Activated naive CD8-positive, alpha-beta T cell treated with anti-CD3 and anti-CD28 coated beads, Interleukin-2, amount 50 U/mL, for 24 hours (primary cell): ENCODE measurements around the gene SLC25A33.

Experiments
- ATAC-seq: fragments of 150-1000 bp; cut with Tn5 transposase; one replicate; pipeline ENCODE4 v1.10.0; 2021
- DNase-seq: peaks from one replicate; pipeline ENCODE4 v3.0.0; 2021
- H3K27ac Mint-ChIP-seq: one replicate; pipeline ENCODE4 v1.8.0; 2021; ENCODE audit warnings: mild to moderate bottlenecking, mixed read lengths
- H3K27me3 Mint-ChIP-seq: one replicate; pipeline ENCODE4 v1.8.0; 2021; ENCODE audit warnings: mixed read lengths
- H3K36me3 Mint-ChIP-seq: one replicate; pipeline ENCODE4 v1.8.0; 2021; ENCODE audit warnings: low read depth, mixed read lengths
- H3K4me1 Mint-ChIP-seq: one replicate; pipeline ENCODE4 v1.8.0; 2021; ENCODE audit warnings: mixed read lengths
- H3K4me3 Mint-ChIP-seq: one replicate; pipeline ENCODE4 v1.8.0; 2021; ENCODE audit warnings: mild to moderate bottlenecking, moderate library complexity, mixed read lengths
- H3K9me3 Mint-ChIP-seq: one replicate; pipeline ENCODE4 v1.8.0; 2021; ENCODE audit warnings: mixed read lengths

Gene SLC25A33

GRCh38 chr1:9520411-9520810, 18.9 kb upstream of the SLC25A33 start:
- no peaks in the 10 kb centered on the region for H3K36me3 Mint-ChIP-seq
- H3K4me1 Mint-ChIP-seq: no peaks in the 10 kb centered on the region
- H3K27ac Mint-ChIP-seq: no peak overlapping the region
- DNase-seq (no peak), ATAC-seq (no peak)
- H3K27me3 Mint-ChIP-seq: no peaks in the 10 kb centered on the region
- no peaks in the 10 kb centered on the region for H3K9me3 Mint-ChIP-seq
- H3K4me3 Mint-ChIP-seq: no peak overlapping the region

GRCh38 chr1:9529190-9529589, 10.1 kb upstream of the SLC25A33 start:
- Mint-ChIP-seq H3K27ac (no peak overlapping the region), H3K36me3 (no peaks in the 10 kb centered on the region), H3K4me3 (no peak overlapping the region), H3K27me3 (no peaks in the 10 kb centered on the region), H3K4me1 (no peaks in the 10 kb centered on the region), H3K9me3 (no peaks in the 10 kb centered on the region)
- peak; percentile 33 for ATAC-seq
- no peak for DNase-seq

GRCh38 chr1:9530320-9530719, 8.9 kb upstream of the SLC25A33 start:
- DNase-seq (no peak), ATAC-seq (no peak)
- Mint-ChIP-seq H3K4me1 (no peaks in the 10 kb centered on the region), H3K9me3 (no peaks in the 10 kb centered on the region), H3K36me3 (no peaks in the 10 kb centered on the region), H3K27ac (no peak overlapping the region), H3K4me3 (no peak overlapping the region), H3K27me3 (no peaks in the 10 kb centered on the region)

- DNase-seq: no peak
- ATAC-seq: no peak
- no peak overlapping the region for H3K27ac Mint-ChIP-seq
- no peaks in the 10 kb centered on the region for H3K36me3 Mint-ChIP-seq
- no peaks in the 10 kb centered on the region for H3K9me3 Mint-ChIP-seq
- no peaks in the 10 kb centered on the region for H3K27me3 Mint-ChIP-seq
- no peak overlapping the region for H3K4me3 Mint-ChIP-seq
- peaks cover 14% of the 10 kb centered on the region for H3K4me1 Mint-ChIP-seq
Observed at GRCh38 chr1:9534953-9535352, 4.3 kb upstream of the SLC25A33 start.

- Mint-ChIP-seq H3K27ac (no peak overlapping the region), H3K9me3 (no peaks in the 10 kb centered on the region), H3K4me1 (peaks cover 26% of the 10 kb centered on the region), H3K4me3 (no peak overlapping the region), H3K36me3 (peaks cover 2% of the 10 kb centered on the region), H3K27me3 (no peaks in the 10 kb centered on the region)
- no peak for DNase-seq
- ATAC-seq: no peak
Observed at GRCh38 chr1:9536301-9536700, 3.0 kb upstream of the SLC25A33 start.

- H3K36me3 Mint-ChIP-seq: peaks cover 12% of the 10 kb centered on the region
- no peaks in the 10 kb centered on the region for H3K27me3 Mint-ChIP-seq
- DNase-seq: no peak
- peak overlapping the region; percentile 76 for H3K27ac Mint-ChIP-seq
- no peak for ATAC-seq
- H3K4me3 Mint-ChIP-seq: no peak overlapping the region
- no peaks in the 10 kb centered on the region for H3K9me3 Mint-ChIP-seq
- H3K4me1 Mint-ChIP-seq: peaks cover 37% of the 10 kb centered on the region
Observed at GRCh38 chr1:9537863-9538668, 1.2 kb upstream of the SLC25A33 start.

- peak overlapping the region; percentile 54 for H3K4me3 Mint-ChIP-seq
- DNase-seq: peak; percentile 24
- H3K4me1 Mint-ChIP-seq: peaks cover 37% of the 10 kb centered on the region
- H3K27me3 Mint-ChIP-seq: no peaks in the 10 kb centered on the region
- no peak for ATAC-seq
- no peaks in the 10 kb centered on the region for H3K9me3 Mint-ChIP-seq
- peak overlapping the region; percentile 76 for H3K27ac Mint-ChIP-seq
- H3K36me3 Mint-ChIP-seq: peaks cover 12% of the 10 kb centered on the region
Observed at GRCh38 chr1:9538669-9539164, 548 bp upstream of the SLC25A33 start.

GRCh38 chr1:9539829-9540550, 725 bp downstream of the SLC25A33 start:
- H3K27me3 Mint-ChIP-seq: no peaks in the 10 kb centered on the region
- DNase-seq (peak; percentile 60), ATAC-seq (peak; percentile 56)
- peak overlapping the region; percentile 84 for H3K27ac Mint-ChIP-seq
- no peaks in the 10 kb centered on the region for H3K9me3 Mint-ChIP-seq
- H3K4me3 Mint-ChIP-seq: peak overlapping the region; percentile 94
- peaks cover 39% of the 10 kb centered on the region for H3K4me1 Mint-ChIP-seq
- peaks cover 14% of the 10 kb centered on the region for H3K36me3 Mint-ChIP-seq

GRCh38 chr1:9542430-9542829, 3.2 kb downstream of the SLC25A33 start:
- Mint-ChIP-seq H3K27me3 (no peaks in the 10 kb centered on the region), H3K36me3 (peaks cover 14% of the 10 kb centered on the region), H3K9me3 (no peaks in the 10 kb centered on the region), H3K27ac (no peak overlapping the region), H3K4me3 (peak overlapping the region; percentile 6), H3K4me1 (peaks cover 44% of the 10 kb centered on the region)
- DNase-seq (no peak), ATAC-seq (no peak)

- Mint-ChIP-seq H3K36me3 (peaks cover 16% of the 10 kb centered on the region), H3K4me3 (no peak overlapping the region), H3K9me3 (no peaks in the 10 kb centered on the region), H3K27ac (no peak overlapping the region), H3K27me3 (no peaks in the 10 kb centered on the region), H3K4me1 (peaks cover 32% of the 10 kb centered on the region)
- DNase-seq (no peak), ATAC-seq (no peak)
Observed at GRCh38 chr1:9544926-9545325, 5.7 kb downstream of the SLC25A33 start.

GRCh38 chr1:9549955-9550546, 10.8 kb downstream of the SLC25A33 start:
- ATAC-seq: no peak
- Mint-ChIP-seq H3K9me3 (no peaks in the 10 kb centered on the region), H3K4me1 (peaks cover 7% of the 10 kb centered on the region)

GRCh38 chr1:9551984-9552383, 12.7 kb downstream of the SLC25A33 start:
- no peak for ATAC-seq
- Mint-ChIP-seq H3K36me3 (peaks cover 31% of the 10 kb centered on the region), H3K27me3 (no peaks in the 10 kb centered on the region), H3K27ac (no peak overlapping the region), H3K4me1 (peaks cover 3% of the 10 kb centered on the region), H3K9me3 (no peaks in the 10 kb centered on the region), H3K4me3 (no peak overlapping the region)
- no peak for DNase-seq

More at GRCh38 chr1:9549955-9550546, 10.8 kb downstream of the SLC25A33 start:
- Mint-ChIP-seq H3K4me3 (no peak overlapping the region), H3K27ac (no peak overlapping the region), H3K36me3 (peaks cover 18% of the 10 kb centered on the region), H3K27me3 (no peaks in the 10 kb centered on the region)
- DNase-seq: no peak

- Mint-ChIP-seq H3K4me3 (no peak overlapping the region), H3K9me3 (no peaks in the 10 kb centered on the region), H3K27ac (no peak overlapping the region), H3K36me3 (peaks cover 43% of the 10 kb centered on the region), H3K4me1 (peaks cover 17% of the 10 kb centered on the region), H3K27me3 (no peaks in the 10 kb centered on the region)
- no peak for ATAC-seq
- no peak for DNase-seq
Observed at GRCh38 chr1:9553736-9554144, 14.5 kb downstream of the SLC25A33 start.

GRCh38 chr1:9555942-9556341, 16.7 kb downstream of the SLC25A33 start:
- ATAC-seq: no peak
- no peak overlapping the region for H3K27ac Mint-ChIP-seq
- no peak overlapping the region for H3K4me3 Mint-ChIP-seq
- no peaks in the 10 kb centered on the region for H3K9me3 Mint-ChIP-seq
- peaks cover 45% of the 10 kb centered on the region for H3K36me3 Mint-ChIP-seq
- H3K27me3 Mint-ChIP-seq: no peaks in the 10 kb centered on the region
- H3K4me1 Mint-ChIP-seq: peaks cover 27% of the 10 kb centered on the region
- no peak for DNase-seq

- Mint-ChIP-seq H3K4me1 (peaks cover 30% of the 10 kb centered on the region), H3K4me3 (no peak overlapping the region), H3K36me3 (peaks cover 45% of the 10 kb centered on the region), H3K27ac (no peak overlapping the region), H3K9me3 (no peaks in the 10 kb centered on the region), H3K27me3 (no peaks in the 10 kb centered on the region)
- no peak for DNase-seq
- no peak for ATAC-seq
Observed at GRCh38 chr1:9557624-9558023, 18.4 kb downstream of the SLC25A33 start.
